Left hindlimb (tissue), 1 donor: Measurements from ENCODE around the gene ANGEL2.
"Not testable (repeated sequence)": the region's sequence is repeated elsewhere in the genome, so short reads cannot be mapped to it uniquely, and the experiment has no call there.

Experiments used
- DNase-seq: peaks from one replicate; pipeline ENCODE4 v3.0.0-alpha.2; 2018

Gene ANGEL2

GRCh38 chr1:213017447-213018273 is 2.0 kb upstream of the ANGEL2 start:
- no peak for DNase-seq

GRCh38 chr1:213014642-213015041 is 1.0 kb downstream of the ANGEL2 start:
- DNase-seq = no peak

- DNase-seq = no peak
These were observed 7.1 kb downstream of the ANGEL2 start for GRCh38 chr1:213008564-213008963.

GRCh38 chr1:213003256-213003655 is 12.4 kb downstream of the ANGEL2 start:
- DNase-seq = no peak

GRCh38 chr1:212994926-212995325 is 20.7 kb downstream of the ANGEL2 start:
- DNase-seq = no peak

- DNase-seq = not testable (repeated sequence)
These were observed 21.7 kb downstream of the ANGEL2 start for GRCh38 chr1:212993960-212994359.

GRCh38 chr1:212990276-212990675 is 25.4 kb downstream of the ANGEL2 start:
- no peak for DNase-seq

GRCh38 chr1:212987702-212988322 is 27.9 kb downstream of the ANGEL2 start:
- DNase-seq = no peak

GRCh38 chr1:212986551-212986950 is 29.1 kb downstream of the ANGEL2 start:
- no peak for DNase-seq

- DNase-seq = no peak
These were observed 31.0 kb downstream of the ANGEL2 start for GRCh38 chr1:212984522-212985291.

- DNase-seq = no peak
These were observed 32.2 kb downstream of the ANGEL2 start for GRCh38 chr1:212983482-212983881.

GRCh38 chr1:212982430-212983152 is 33.1 kb downstream of the ANGEL2 start:
- no peak for DNase-seq

GRCh38 chr1:212981571-212982328 is 33.9 kb downstream of the ANGEL2 start:
- no peak for DNase-seq

GRCh38 chr1:212981025-212981495 is 34.6 kb downstream of the ANGEL2 start:
- DNase-seq = peak; percentile 81

GRCh38 chr1:212980123-212980785 is 35.4 kb downstream of the ANGEL2 start:
- DNase-seq = no peak

- peak; percentile 56 for DNase-seq
These were observed 36.1 kb downstream of the ANGEL2 start for GRCh38 chr1:212979340-212980122.

- no peak for DNase-seq
These were observed 37.7 kb downstream of the ANGEL2 start for GRCh38 chr1:212977781-212978645.

GRCh38 chr1:212976586-212976985 is 39.1 kb downstream of the ANGEL2 start:
- DNase-seq = no peak

- DNase-seq = no peak
These were observed 40.4 kb downstream of the ANGEL2 start for GRCh38 chr1:212975111-212975918.
